IPS-18a (cell line): ENCODE measurements around the gene MVD.
A peak's percentile ranks its signal among the peaks of the same experiment; 100 is the strongest.

Experiments
- H3K27ac ChIP-seq: one replicate; pipeline ENCODE4 v1.5.1; 2013; ENCODE audit warnings: low read length
- H3K27me3 ChIP-seq: one replicate; pipeline ENCODE4 v1.6.1; 2013; ENCODE audit warnings: mild to moderate bottlenecking, low read length; ENCODE audit not compliant: control insufficient read depth, insufficient read depth
- H3K36me3 ChIP-seq: one replicate; pipeline ENCODE4 v1.6.1; 2013; ENCODE audit warnings: low read depth, low read length; ENCODE audit not compliant: control insufficient read depth
- H3K4me1 ChIP-seq: one replicate; pipeline ENCODE4 v1.6.1; 2013; ENCODE audit warnings: low read depth, low read length; ENCODE audit not compliant: control insufficient read depth
- H3K4me3 ChIP-seq: one replicate; pipeline ENCODE4 v1.5.1; 2013; ENCODE audit warnings: low read length
- H3K9ac ChIP-seq: one replicate; pipeline ENCODE4 v1.6.1; 2013; ENCODE audit warnings: mild to moderate bottlenecking, low read length, moderate library complexity
- H3K9me3 ChIP-seq: one replicate; pipeline ENCODE4 v1.6.1; 2013; ENCODE audit warnings: low read depth, low read length; ENCODE audit not compliant: control insufficient read depth

Gene MVD

DNA sequence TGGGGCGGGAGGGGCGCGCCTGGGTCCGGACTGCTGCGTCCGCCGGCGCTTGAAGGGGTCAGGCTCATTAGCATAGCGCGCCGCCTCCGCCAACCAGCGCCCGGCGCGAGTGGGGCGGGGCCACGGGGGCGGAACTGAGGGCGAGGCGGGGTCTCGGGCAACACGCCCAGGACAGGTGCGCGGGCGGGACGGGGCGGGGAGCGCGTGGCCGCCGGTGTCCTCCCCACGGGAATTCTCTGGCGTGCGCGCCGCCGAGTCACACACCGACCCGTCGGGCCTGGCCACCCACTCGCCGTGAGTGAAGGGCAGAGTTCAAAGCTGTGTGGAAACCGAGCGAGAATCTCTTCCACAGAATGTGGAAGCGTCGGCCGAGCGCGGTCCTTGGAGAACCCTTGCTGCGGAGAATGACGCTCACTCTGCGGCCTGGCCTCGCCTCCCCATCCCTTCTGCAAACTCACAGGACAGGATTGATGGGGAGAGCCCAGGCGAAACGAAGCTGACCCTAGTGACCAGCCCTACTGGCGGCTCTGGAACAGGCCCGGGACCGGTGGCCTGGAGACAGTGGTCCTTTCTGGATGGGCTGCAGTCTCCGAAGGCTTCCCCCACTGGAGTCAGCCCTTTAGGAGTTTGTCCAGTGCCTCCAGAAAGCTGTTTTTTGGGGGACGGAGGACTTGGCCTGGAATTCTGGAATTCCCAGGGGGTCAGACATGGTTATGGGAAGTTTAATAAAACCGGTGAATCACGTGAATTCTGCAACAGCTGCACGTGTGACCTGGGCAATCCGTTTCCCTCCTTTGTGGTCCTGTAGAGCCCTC lies 23.8 kb upstream of the MVD start, which contains the start of gene SNAI3:
Gene SNAI3 (minus strand): TSS at position 69 of the 815 bp plus-strand sequence. CDS start 101 bp downstream, outside the sequence.
- H3K27ac ChIP-seq: no peak within 1 kb of the TSS
- peaks cover 5% of the 10 kb centered on the region for H3K4me1 ChIP-seq
- no peaks in the 10 kb centered on the region for H3K36me3 ChIP-seq
- peak within 1 kb of the TSS; percentile 39 for H3K9ac ChIP-seq
- peak within 1 kb of the TSS; percentile 68 for H3K4me3 ChIP-seq
- H3K27me3 ChIP-seq: peaks cover 33% of the 10 kb centered on the region
- no peaks in the 10 kb centered on the region for H3K9me3 ChIP-seq

DNA sequence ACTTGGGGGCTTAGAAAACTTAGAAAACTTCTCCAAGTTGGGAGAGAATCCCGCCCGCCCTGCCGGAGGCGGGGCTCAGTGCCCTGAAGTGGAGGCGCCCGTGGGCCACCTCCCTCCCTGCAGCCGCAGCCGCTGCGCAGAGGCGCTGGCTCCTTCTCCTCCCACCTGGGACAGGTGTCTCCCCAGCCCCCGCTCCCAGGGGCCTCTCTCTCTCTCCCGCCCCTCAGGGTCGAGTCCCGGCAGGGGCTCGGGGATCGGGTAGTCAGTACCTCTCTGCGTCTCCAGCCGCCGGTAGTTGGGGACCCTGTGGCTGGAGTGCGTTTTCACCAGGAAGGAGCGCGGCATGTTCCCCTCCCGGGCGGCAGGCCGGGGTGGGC lies 23.2 kb upstream of the MVD start:
- peak overlapping the region; percentile 68 for H3K4me3 ChIP-seq
- H3K27ac ChIP-seq: no peak overlapping the region
- H3K4me1 ChIP-seq: peaks cover 5% of the 10 kb centered on the region

DNA sequence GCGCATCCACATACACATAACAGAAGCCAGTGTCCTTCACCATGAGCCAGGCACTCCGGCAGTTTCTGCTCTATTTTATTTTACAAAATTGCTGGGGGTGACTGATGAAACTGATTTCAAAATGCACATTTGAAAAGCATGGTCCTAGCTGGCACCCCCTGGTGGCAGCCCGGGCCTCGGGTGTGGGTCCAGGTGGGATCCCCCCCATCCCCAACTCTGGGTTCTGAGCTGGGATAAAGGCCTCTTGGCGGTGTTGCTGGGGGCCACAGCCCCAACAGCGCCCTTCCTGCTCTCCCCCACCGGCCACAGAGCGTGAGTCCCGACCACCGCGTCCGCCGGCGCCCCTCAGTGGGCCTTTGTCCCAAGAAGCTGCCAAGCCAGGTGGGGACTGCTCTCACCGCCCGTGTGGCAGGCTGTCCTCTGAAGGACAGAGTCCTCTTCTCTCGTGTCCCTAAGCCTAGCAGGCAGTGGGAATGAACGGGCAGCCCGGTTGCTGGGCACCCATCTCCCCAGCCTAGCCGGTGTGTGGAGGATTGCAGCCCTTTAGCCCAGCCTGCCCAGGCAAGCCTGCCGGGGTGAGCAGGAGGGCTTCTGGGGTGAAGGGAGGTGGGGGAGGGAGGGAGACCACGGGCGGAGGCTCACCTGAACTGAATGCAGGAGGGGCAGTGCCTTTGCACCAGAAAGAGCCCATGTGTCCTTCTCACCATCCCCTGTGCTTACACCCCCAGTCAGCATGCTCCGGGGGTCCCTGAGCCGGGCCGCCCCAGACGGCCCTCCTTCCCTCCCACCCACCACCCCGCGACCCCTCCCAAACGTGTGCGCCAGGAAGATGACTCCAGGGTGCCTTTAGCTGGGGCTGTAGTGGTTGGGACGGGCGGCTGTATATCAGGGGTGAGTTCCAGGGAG lies 22.5 kb upstream of the MVD start:
- Histone ChIP-seq H3K27me3 (peaks cover 33% of the 10 kb centered on the region), H3K9ac (peak overlapping the region; percentile 39), H3K9me3 (no peaks in the 10 kb centered on the region), H3K4me3 (peak overlapping the region; percentile 68), H3K4me1 (peaks cover 5% of the 10 kb centered on the region), H3K36me3 (no peaks in the 10 kb centered on the region), H3K27ac (no peak overlapping the region)

More for the DNA sequence above, 23.2 kb upstream of the MVD start:
- H3K9ac ChIP-seq: peak overlapping the region; percentile 39
- no peaks in the 10 kb centered on the region for H3K9me3 ChIP-seq
- H3K36me3 ChIP-seq: no peaks in the 10 kb centered on the region
- peaks cover 33% of the 10 kb centered on the region for H3K27me3 ChIP-seq

DNA sequence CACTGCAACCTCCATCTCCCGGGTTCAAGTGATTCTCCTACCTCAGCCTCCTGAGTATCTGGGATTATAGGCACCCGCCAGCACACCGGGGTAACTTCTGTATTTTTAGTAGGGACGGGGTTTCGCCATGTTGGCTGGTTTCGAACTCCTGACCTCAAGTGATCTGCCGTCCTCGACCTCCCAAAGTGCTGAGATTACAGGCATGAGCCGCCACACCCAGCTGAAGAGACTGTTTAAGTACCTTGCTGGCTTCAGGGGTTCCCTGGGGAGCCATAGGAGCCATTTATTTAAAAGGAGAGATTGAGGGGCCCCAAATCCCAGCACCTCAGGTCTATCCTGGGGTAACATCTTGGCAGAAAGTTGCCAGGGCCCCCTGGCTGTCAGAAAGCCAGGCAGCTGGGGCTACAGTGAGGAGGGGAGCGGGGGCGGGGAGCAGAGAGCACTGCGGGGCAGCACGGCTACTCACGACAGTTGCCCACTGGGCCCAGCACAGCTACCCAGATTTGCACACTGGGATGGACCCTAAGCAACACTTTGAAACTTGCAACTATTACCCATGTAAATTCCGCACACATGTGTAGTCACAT lies 21.8 kb upstream of the MVD start:
- Histone ChIP-seq H3K9me3 (no peaks in the 10 kb centered on the region), H3K27me3 (peaks cover 33% of the 10 kb centered on the region), H3K4me1 (peaks cover 5% of the 10 kb centered on the region), H3K36me3 (no peaks in the 10 kb centered on the region), H3K9ac (no peak overlapping the region), H3K27ac (no peak overlapping the region), H3K4me3 (peak overlapping the region; percentile 68)

GRCh38 chr16:88681709-88682451 lies 19.0 kb upstream of the MVD start:
- no peak overlapping the region for H3K4me3 ChIP-seq
- H3K4me1 ChIP-seq: peaks cover 5% of the 10 kb centered on the region
- peaks cover 20% of the 10 kb centered on the region for H3K27me3 ChIP-seq
- no peaks in the 10 kb centered on the region for H3K36me3 ChIP-seq
- H3K27ac ChIP-seq: no peak overlapping the region
- H3K9me3 ChIP-seq: no peaks in the 10 kb centered on the region
- H3K9ac ChIP-seq: no peak overlapping the region

DNA sequence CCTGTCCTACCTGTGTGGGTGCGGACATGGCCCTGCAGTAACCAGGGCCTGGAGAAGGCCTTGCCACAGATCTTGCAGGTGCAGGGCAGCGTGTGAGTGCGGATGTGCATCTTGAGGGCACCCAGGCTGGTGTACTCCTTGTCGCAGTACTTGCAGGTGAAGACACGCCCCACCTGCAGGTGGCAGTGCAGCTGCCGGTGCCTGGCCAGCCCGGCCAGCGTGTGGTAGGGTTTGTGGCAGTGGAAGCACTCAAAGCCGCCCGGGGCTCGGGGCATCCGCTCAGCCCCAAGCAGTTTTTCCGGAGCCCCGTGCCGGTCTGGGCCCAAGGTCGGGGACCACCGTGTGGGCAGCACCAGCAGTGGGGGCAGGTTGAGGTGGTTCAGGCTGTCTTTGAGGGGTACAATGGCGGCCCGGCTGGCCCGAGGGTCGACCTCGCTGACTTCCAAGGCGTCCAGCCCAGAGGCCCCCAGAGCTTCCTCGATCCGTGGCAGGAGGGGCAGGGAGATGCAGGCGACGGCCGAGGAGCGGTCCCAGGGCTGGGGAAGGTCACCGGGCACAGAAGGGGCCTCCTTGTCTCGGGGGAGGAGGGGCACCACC lies 18.3 kb upstream of the MVD start:
- no peak overlapping the region for H3K27ac ChIP-seq
- H3K9me3 ChIP-seq: no peaks in the 10 kb centered on the region
- H3K4me3 ChIP-seq: no peak overlapping the region
- peaks cover 16% of the 10 kb centered on the region for H3K27me3 ChIP-seq
- peaks cover 5% of the 10 kb centered on the region for H3K4me1 ChIP-seq
- no peaks in the 10 kb centered on the region for H3K36me3 ChIP-seq
- H3K9ac ChIP-seq: no peak overlapping the region

GRCh38 chr16:88680554-88681083 lies 17.7 kb upstream of the MVD start:
- no peak overlapping the region for H3K9ac ChIP-seq
- no peaks in the 10 kb centered on the region for H3K9me3 ChIP-seq
- peaks cover 5% of the 10 kb centered on the region for H3K4me1 ChIP-seq
- no peak overlapping the region for H3K27ac ChIP-seq
- peaks cover 11% of the 10 kb centered on the region for H3K27me3 ChIP-seq
- H3K4me3 ChIP-seq: no peak overlapping the region
- H3K36me3 ChIP-seq: no peaks in the 10 kb centered on the region

- Histone ChIP-seq H3K9ac (no peak overlapping the region), H3K27ac (no peak overlapping the region), H3K9me3 (no peaks in the 10 kb centered on the region), H3K36me3 (no peaks in the 10 kb centered on the region), H3K4me3 (no peak overlapping the region), H3K27me3 (no peaks in the 10 kb centered on the region), H3K4me1 (no peaks in the 10 kb centered on the region)
These were observed 15.5 kb upstream of the MVD start for GRCh38 chr16:88678224-88678979.

- H3K4me3 ChIP-seq: no peak overlapping the region
- no peaks in the 10 kb centered on the region for H3K4me1 ChIP-seq
- H3K36me3 ChIP-seq: no peaks in the 10 kb centered on the region
- no peaks in the 10 kb centered on the region for H3K9me3 ChIP-seq
- H3K27me3 ChIP-seq: no peaks in the 10 kb centered on the region
- no peak overlapping the region for H3K27ac ChIP-seq
- H3K9ac ChIP-seq: no peak overlapping the region
These were observed 14.8 kb upstream of the MVD start for GRCh38 chr16:88677721-88678120.
